Activated CD8-positive, alpha-beta memory T cell treated with anti-CD3 and anti-CD28 coated beads, Interleukin-2, amount 10 ng/mL, durations not matched to agents 7 days and 5 days (primary cell): ENCODE measurements around the gene PELI2. TPM values are rescaled to one million over a fixed set of nuclear protein-coding genes. Genes with fewer than 3 reads are reported as not detected.

Source experiments
- ATAC-seq: fragments of 150-1000 bp; cut with Tn5 transposase; one replicate; pipeline ENCODE4 v1.10.0; 2021; ENCODE audit warnings: moderate library complexity
- CTCF ChIA-PET: fragments of 350-600 bp; sonication (Branson Sonifier 250); formaldehyde crosslinking; loops from one replicate; lab custom pipeline; 2021; ENCODE audit warnings: antibody characterized with exemption; lab: Charles Lee
- DNase-seq: peaks from one replicate; pipeline ENCODE4 v3.0.0-alpha.2; 2020
- H3K27ac Mint-ChIP-seq: one replicate; pipeline ENCODE4 v1.8.0; 2021; ENCODE audit warnings: mild to moderate bottlenecking, mixed read lengths
- H3K27me3 Mint-ChIP-seq: one replicate; pipeline ENCODE4 v1.8.0; 2021; ENCODE audit warnings: mixed read lengths
- H3K36me3 Mint-ChIP-seq: one replicate; pipeline ENCODE4 v1.8.0; 2021; ENCODE audit warnings: mild to moderate bottlenecking, mixed read lengths
- H3K4me1 Mint-ChIP-seq: one replicate; pipeline ENCODE4 v1.8.0; 2021; ENCODE audit warnings: mixed read lengths
- H3K4me3 Mint-ChIP-seq: one replicate; pipeline ENCODE4 v1.8.0; 2021; ENCODE audit warnings: mild to moderate bottlenecking, moderate library complexity, mixed read lengths
- H3K9me3 Mint-ChIP-seq: one replicate; pipeline ENCODE4 v1.8.0; 2022; ENCODE audit warnings: low read depth, mixed read lengths
- total RNA-seq, 2 experiments: library from RNA; stranded (reverse); gene quantifications; one replicate each; pipeline ENCODE4 v1.2.3, GENCODE V29; 2021

PELI2 gene
- total RNA-seq, 2 experiments from 2014 or later: 1.1 to 1.2 TPM

GRCh38 chr14:56196274-56196673, 78.1 kb downstream of the PELI2 start:
- Mint-ChIP-seq H3K27me3 (no peaks in the 10 kb centered on the region), H3K4me3 (no peak overlapping the region), H3K27ac (no peak overlapping the region), H3K4me1 (peaks cover 15% of the 10 kb centered on the region), H3K36me3 (no peaks in the 10 kb centered on the region), H3K9me3 (no peaks in the 10 kb centered on the region)
- DNase-seq (no peak), ATAC-seq (no peak)
- CTCF ChIA-PET: no interaction called here

DNA sequence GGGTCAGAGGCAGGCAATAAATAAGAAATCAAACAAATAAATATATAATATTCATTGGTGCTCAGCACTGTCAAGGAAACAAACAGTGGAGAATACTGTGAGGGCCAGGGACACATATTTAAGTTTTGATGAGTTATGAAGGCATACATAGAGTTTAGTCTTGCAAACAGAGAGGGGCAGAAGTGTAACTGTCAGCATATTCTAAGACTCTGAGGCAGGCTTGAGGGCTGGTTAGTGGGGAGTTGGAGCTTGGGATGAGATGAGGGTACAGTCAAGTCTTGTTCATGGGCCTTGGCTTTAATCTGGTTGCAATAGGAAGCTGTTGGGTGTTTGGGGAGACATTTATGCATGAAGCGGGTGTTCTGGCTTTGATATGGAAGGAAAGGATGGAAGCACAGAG, 78.9 kb downstream of the PELI2 start:
- Mint-ChIP-seq H3K4me3 (no peak overlapping the region), H3K9me3 (no peaks in the 10 kb centered on the region), H3K27me3 (no peaks in the 10 kb centered on the region), H3K36me3 (no peaks in the 10 kb centered on the region), H3K27ac (no peak overlapping the region), H3K4me1 (peaks cover 19% of the 10 kb centered on the region)
- CTCF ChIA-PET: no interaction called here
- DNase-seq (no peak), ATAC-seq (no peak)

GRCh38 chr14:56198438-56198837, 80.2 kb downstream of the PELI2 start:
- Mint-ChIP-seq H3K9me3 (no peaks in the 10 kb centered on the region), H3K4me1 (peaks cover 24% of the 10 kb centered on the region), H3K4me3 (no peak overlapping the region), H3K27ac (no peak overlapping the region), H3K36me3 (no peaks in the 10 kb centered on the region), H3K27me3 (no peaks in the 10 kb centered on the region)
- CTCF ChIA-PET: no interaction called here
- ATAC-seq (no peak), DNase-seq (no peak)

GRCh38 chr14:56199095-56199981, 81.1 kb downstream of the PELI2 start:
- DNase-seq: no peak
- no peak for ATAC-seq
- Mint-ChIP-seq H3K27me3 (no peaks in the 10 kb centered on the region), H3K9me3 (no peaks in the 10 kb centered on the region), H3K4me3 (no peak overlapping the region), H3K36me3 (no peaks in the 10 kb centered on the region), H3K4me1 (peaks cover 24% of the 10 kb centered on the region), H3K27ac (no peak overlapping the region)
- CTCF ChIA-PET: no interaction called here

GRCh38 chr14:56199982-56200577, 81.9 kb downstream of the PELI2 start:
- no peak overlapping the region for H3K4me3 Mint-ChIP-seq
- no peaks in the 10 kb centered on the region for H3K36me3 Mint-ChIP-seq
- DNase-seq: no peak
- H3K9me3 Mint-ChIP-seq: no peaks in the 10 kb centered on the region
- peaks cover 19% of the 10 kb centered on the region for H3K4me1 Mint-ChIP-seq
- CTCF ChIA-PET: no interaction called here
- ATAC-seq: no peak
- H3K27ac Mint-ChIP-seq: no peak overlapping the region
- H3K27me3 Mint-ChIP-seq: no peaks in the 10 kb centered on the region

DNA sequence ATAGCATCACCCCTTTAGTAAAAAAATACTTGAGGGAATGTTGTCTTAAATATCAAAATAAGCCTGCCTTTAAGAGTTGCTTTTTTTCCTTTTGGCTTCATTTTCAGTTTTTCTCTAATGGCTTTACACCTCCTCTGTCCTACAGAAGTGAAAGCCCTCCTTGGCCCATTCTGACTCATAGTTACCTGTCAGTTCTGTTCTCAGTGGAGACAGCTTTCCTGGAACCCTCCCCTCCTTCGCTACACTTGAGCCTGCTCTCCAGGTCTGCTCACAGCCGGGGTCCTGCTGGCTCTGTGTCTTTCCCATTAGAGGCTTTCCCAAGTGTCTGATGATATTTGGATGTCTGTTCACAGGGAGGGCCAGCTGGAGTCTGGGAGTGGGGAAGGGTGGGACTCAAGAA, 84.0 kb downstream of the PELI2 start:
- ATAC-seq (no peak), DNase-seq (no peak)
- Mint-ChIP-seq H3K4me1 (peaks cover 9% of the 10 kb centered on the region), H3K27ac (no peak overlapping the region), H3K27me3 (no peaks in the 10 kb centered on the region), H3K9me3 (no peaks in the 10 kb centered on the region), H3K36me3 (no peaks in the 10 kb centered on the region), H3K4me3 (no peak overlapping the region)
- CTCF ChIA-PET: no interaction called here

GRCh38 chr14:56205881-56206280, 87.7 kb downstream of the PELI2 start:
- no peaks in the 10 kb centered on the region for H3K9me3 Mint-ChIP-seq
- no peak overlapping the region for H3K27ac Mint-ChIP-seq
- ATAC-seq (no peak), DNase-seq (no peak)
- peaks cover 9% of the 10 kb centered on the region for H3K4me1 Mint-ChIP-seq
- H3K4me3 Mint-ChIP-seq: no peak overlapping the region
- no peaks in the 10 kb centered on the region for H3K27me3 Mint-ChIP-seq
- no peaks in the 10 kb centered on the region for H3K36me3 Mint-ChIP-seq
- CTCF ChIA-PET: no interaction called here

DNA sequence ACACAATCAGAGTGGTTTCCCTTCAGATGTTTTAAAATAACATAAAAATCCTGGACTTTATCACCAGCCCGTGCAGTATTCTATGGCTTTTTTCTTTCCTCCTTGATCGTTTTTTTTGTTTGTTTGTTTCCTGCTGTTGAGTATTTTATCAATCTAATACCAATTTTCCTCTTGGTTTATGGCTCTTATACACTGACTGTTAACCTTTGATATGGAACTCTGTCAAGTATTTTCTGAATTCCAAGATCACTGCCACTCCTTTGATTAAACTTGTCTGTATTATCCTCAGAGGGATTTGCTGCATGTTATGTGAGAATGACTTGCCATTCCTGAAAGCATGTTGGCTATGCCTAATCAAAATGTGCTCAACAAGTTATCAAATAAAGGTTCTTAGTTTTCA, 88.4 kb downstream of the PELI2 start:
- H3K27me3 Mint-ChIP-seq: no peaks in the 10 kb centered on the region
- ATAC-seq: no peak
- CTCF ChIA-PET: no interaction called here

GRCh38 chr14:56207626-56208292, 89.5 kb downstream of the PELI2 start:
- Mint-ChIP-seq H3K27me3 (no peaks in the 10 kb centered on the region), H3K36me3 (no peaks in the 10 kb centered on the region), H3K4me3 (no peak overlapping the region), H3K27ac (no peak overlapping the region), H3K4me1 (no peaks in the 10 kb centered on the region), H3K9me3 (no peaks in the 10 kb centered on the region)
- CTCF ChIA-PET: no interaction called here
- ATAC-seq (no peak), DNase-seq (no peak)

More for the DNA sequence above, 88.4 kb downstream of the PELI2 start:
- Mint-ChIP-seq H3K9me3 (no peaks in the 10 kb centered on the region), H3K27ac (no peak overlapping the region), H3K36me3 (no peaks in the 10 kb centered on the region), H3K4me1 (peaks cover 9% of the 10 kb centered on the region), H3K4me3 (no peak overlapping the region)
- DNase-seq: no peak

GRCh38 chr14:56208520-56208919, 90.3 kb downstream of the PELI2 start:
- no peaks in the 10 kb centered on the region for H3K27me3 Mint-ChIP-seq
- H3K27ac Mint-ChIP-seq: no peak overlapping the region
- CTCF ChIA-PET: no interaction called here
- H3K4me1 Mint-ChIP-seq: no peaks in the 10 kb centered on the region
- DNase-seq (no peak), ATAC-seq (no peak)
- no peaks in the 10 kb centered on the region for H3K9me3 Mint-ChIP-seq
- no peaks in the 10 kb centered on the region for H3K36me3 Mint-ChIP-seq
- no peak overlapping the region for H3K4me3 Mint-ChIP-seq

DNA sequence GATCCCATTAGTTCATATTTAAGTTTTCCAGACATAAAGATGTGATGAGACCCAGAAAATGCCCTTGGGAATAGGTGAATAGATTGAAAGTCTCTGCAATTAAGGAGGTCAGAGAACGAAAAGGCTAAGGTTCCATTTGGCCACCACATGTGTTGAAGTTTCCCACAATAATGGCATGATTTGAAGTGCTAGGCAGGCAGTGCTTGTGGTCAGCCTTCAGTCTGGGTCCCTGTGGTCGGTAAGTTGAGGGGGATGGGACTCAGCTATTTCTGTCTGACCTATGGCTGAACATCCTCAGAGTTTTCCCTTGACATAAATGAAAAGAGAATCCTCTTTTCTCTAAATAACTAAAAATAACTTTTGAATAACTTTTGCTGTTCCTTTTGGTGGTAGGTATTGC, 92.4 kb downstream of the PELI2 start:
- no peaks in the 10 kb centered on the region for H3K27me3 Mint-ChIP-seq
- no peak overlapping the region for H3K27ac Mint-ChIP-seq
- H3K9me3 Mint-ChIP-seq: no peaks in the 10 kb centered on the region
- H3K4me3 Mint-ChIP-seq: no peak overlapping the region
- CTCF ChIA-PET: no interaction called here
- DNase-seq (no peak), ATAC-seq (no peak)
- no peaks in the 10 kb centered on the region for H3K36me3 Mint-ChIP-seq
- H3K4me1 Mint-ChIP-seq: no peaks in the 10 kb centered on the region

- no peaks in the 10 kb centered on the region for H3K4me1 Mint-ChIP-seq
- CTCF ChIA-PET: interaction anchor here (0.6 kb wide), 1 partner anchor 264 kb away, joined by 3 read pairs; no protein-coding TSS in a partner anchor
- DNase-seq (no peak), ATAC-seq (no peak)
- no peaks in the 10 kb centered on the region for H3K36me3 Mint-ChIP-seq
- H3K4me3 Mint-ChIP-seq: no peak overlapping the region
- H3K27ac Mint-ChIP-seq: no peak overlapping the region
- no peaks in the 10 kb centered on the region for H3K27me3 Mint-ChIP-seq
- no peaks in the 10 kb centered on the region for H3K9me3 Mint-ChIP-seq
Observed at GRCh38 chr14:56211084-56211483, 92.9 kb downstream of the PELI2 start.

GRCh38 chr14:56211844-56212243, 93.6 kb downstream of the PELI2 start:
- Mint-ChIP-seq H3K27ac (no peak overlapping the region), H3K9me3 (no peaks in the 10 kb centered on the region), H3K27me3 (no peaks in the 10 kb centered on the region), H3K36me3 (no peaks in the 10 kb centered on the region), H3K4me3 (no peak overlapping the region), H3K4me1 (peaks cover 4% of the 10 kb centered on the region)
- CTCF ChIA-PET: no interaction called here
- no peak for ATAC-seq
- DNase-seq: no peak

DNA sequence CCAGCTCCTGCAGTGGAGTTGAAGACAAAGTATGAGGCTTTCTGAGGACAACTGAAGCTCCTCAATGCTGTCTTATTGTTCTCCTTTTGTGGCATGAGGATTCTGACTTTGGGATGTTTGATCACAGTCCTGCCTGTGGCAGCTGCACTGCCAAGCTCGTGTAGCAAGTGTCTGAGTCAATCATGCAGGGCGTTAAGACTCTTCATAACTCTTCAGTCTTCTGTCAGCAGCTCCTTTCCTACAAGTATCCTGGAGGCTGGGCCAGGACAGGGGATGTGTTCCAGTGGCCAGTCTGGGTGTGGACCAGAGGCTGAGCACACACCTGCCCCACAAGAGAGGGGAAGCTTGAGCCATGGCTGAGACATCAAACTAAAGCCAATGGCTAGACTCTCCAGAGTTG, 94.3 kb downstream of the PELI2 start:
- H3K4me1 Mint-ChIP-seq: peaks cover 7% of the 10 kb centered on the region
- H3K36me3 Mint-ChIP-seq: no peaks in the 10 kb centered on the region
- H3K9me3 Mint-ChIP-seq: no peaks in the 10 kb centered on the region
- no peaks in the 10 kb centered on the region for H3K27me3 Mint-ChIP-seq
- ATAC-seq (no peak), DNase-seq (no peak)
- CTCF ChIA-PET: no interaction called here
- no peak overlapping the region for H3K4me3 Mint-ChIP-seq
- H3K27ac Mint-ChIP-seq: no peak overlapping the region
